GM18499 (cell line): ENCODE results near the gene PCGF3.

Source experiments
- ATAC-seq: cut with Tn5 transposase; IDR thresholded peaks from one replicate; pipeline ENCODE4 v1.9.1; 2021; ENCODE audit warnings: moderate number of reproducible peaks; ENCODE audit not compliant: insufficient read depth, unreplicated experiment

Gene PCGF3

GRCh38 chr4:705278-706082, at the start of gene PCGF3:
Gene PCGF3 (plus strand): TSS chr4:705832. CDS start chr4:733681, 27,849 bp downstream.
- ATAC-seq, result peak; percentile 75

- ATAC-seq, result no peak
Measured at GRCh38 chr4:656436-657337, 48.9 kb upstream of the PCGF3 start.

GRCh38 chr4:657338-657833, 48.2 kb upstream of the PCGF3 start:
- no peak for ATAC-seq

- no peak for ATAC-seq
Measured at GRCh38 chr4:657834-658667, 47.6 kb upstream of the PCGF3 start.

GRCh38 chr4:658681-659667, 46.7 kb upstream of the PCGF3 start:
- no peak for ATAC-seq

- no peak for ATAC-seq
Measured at GRCh38 chr4:659851-660250, 45.8 kb upstream of the PCGF3 start.

- no peak for ATAC-seq
Measured at GRCh38 chr4:660401-660800, 45.2 kb upstream of the PCGF3 start.

GRCh38 chr4:661231-661630, 44.4 kb upstream of the PCGF3 start:
- ATAC-seq, result no peak

- no peak for ATAC-seq
Measured at GRCh38 chr4:661881-662761, 43.5 kb upstream of the PCGF3 start.

GRCh38 chr4:663046-663437, 42.6 kb upstream of the PCGF3 start:
- no peak for ATAC-seq

GRCh38 chr4:663438-664428, 41.9 kb upstream of the PCGF3 start:
- ATAC-seq, result no peak

GRCh38 chr4:664713-665231, 40.9 kb upstream of the PCGF3 start:
- ATAC-seq, result no peak

- ATAC-seq, result no peak
Measured at GRCh38 chr4:665381-665750, 40.3 kb upstream of the PCGF3 start.

- ATAC-seq, result no peak
Measured at GRCh38 chr4:665751-666435, 39.7 kb upstream of the PCGF3 start.

- no peak for ATAC-seq
Measured at GRCh38 chr4:666436-666810, 39.2 kb upstream of the PCGF3 start.

GRCh38 chr4:666822-667544, 38.6 kb upstream of the PCGF3 start:
- ATAC-seq, result no peak
